GM18870 (cell line): ENCODE data around the gene ERMARD.
A peak's percentile ranks its signal among the peaks of the same experiment; 100 is the strongest.

Experiments
- ATAC-seq: cut with Tn5 transposase; IDR thresholded peaks from one replicate; pipeline ENCODE4 v1.9.1; 2021; ENCODE audit warnings: moderate library complexity; ENCODE audit not compliant: unreplicated experiment

Gene ERMARD

GRCh38 chr6:169751242-169752073 is at the start of gene ERMARD, which contains the start of gene DYNLT2:
TSS of gene ERMARD (plus strand) at chr6:169751622. CDS start at chr6:169751658, 36 bp downstream.
TSS of gene DYNLT2 (minus strand) at chr6:169751572. CDS start at chr6:169751458, 114 bp downstream.
- peak; percentile 85 for ATAC-seq

GRCh38 chr6:169701954-169702839 is 49.2 kb upstream of the ERMARD start, which contains the start of the genes C6orf120 and WDR27:
TSS of gene C6orf120 (plus strand) at chr6:169702126. CDS start at chr6:169702460, 334 bp downstream.
TSS of gene WDR27 (minus strand) at chr6:169702029. CDS start at chr6:169689005, 13,024 bp downstream.
- ATAC-seq: peak; percentile 88

- ATAC-seq: peak; percentile 9
Measured at GRCh38 chr6:169702840-169703246, 48.6 kb upstream of the ERMARD start.

DNA sequence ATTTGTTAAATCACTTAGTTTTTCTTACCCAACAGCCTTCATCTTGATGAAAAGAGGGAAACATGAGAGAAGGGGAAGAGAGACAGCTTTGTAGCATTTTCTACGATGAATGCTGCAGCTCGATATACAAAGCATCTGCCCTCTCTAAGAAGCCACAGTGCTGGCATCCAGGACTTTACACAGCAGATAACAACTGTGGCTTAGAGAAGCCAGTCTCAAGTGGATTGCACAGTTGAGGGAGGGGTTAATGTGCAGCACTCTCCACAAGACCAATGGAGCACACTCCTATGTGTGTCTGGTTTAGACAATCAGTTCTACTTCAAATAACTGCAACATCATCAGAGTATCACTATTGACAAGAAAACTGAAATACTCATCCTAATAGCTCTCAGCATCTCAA is 43.6 kb upstream of the ERMARD start:
- no peak for ATAC-seq

DNA sequence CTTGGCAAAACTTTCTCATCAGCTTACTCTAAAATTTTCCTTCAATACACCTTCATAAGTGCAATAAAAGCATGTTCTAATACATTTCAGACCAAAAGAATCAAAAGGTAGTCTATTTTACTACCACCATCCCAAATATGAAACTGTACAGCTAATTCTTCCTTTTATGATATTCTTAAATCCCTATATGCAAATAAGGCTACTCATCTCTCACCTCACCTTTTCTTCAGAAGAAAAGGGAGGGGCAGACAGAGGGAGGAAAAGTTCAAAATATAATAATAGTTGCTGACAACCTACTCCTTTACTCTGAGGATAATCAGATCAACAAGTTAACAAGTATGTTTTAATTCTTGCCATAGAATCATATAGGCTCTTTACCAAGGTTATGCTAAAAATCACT is 42.1 kb upstream of the ERMARD start:
- no peak for ATAC-seq

GRCh38 chr6:169710009-169710408 is 41.4 kb upstream of the ERMARD start:
- no peak for ATAC-seq

DNA sequence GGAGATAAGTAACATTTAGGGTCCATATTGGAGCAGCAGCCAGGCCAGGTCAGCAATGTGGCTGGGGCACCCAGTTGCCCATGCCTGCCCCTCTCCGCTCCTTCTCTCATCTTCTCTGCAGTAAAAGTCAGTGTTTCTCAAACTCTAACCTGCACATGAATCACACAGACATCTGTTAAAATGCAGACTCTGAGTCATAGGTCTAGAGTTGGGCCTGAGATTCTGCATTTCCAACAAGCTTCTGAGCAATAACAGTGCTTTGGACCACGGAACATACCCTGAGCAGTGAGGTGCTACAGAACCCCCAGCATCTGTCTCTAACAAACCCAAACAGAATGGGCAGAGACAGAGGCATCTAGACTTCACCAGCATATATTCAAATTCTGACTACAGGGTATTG is 37.2 kb upstream of the ERMARD start:
- ATAC-seq: no peak

DNA sequence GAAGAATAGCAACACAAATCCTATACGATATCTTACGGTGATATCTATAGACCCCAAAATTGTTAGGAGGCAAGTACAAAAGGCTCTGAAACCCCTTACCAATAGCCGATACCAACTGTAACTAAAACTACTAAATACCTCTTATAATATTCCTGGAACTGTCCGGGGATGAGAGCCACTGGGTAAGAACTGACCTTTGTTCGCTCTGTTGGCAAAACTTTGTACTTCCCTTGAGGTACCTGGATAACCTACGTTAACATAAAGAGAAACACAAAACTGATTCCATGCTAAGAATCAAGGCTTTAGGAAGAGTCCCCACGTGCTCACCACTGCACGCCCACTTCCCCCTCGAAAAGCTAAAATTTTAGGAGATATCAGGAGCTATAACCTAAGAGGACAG is 36.8 kb upstream of the ERMARD start:
- no peak for ATAC-seq

DNA sequence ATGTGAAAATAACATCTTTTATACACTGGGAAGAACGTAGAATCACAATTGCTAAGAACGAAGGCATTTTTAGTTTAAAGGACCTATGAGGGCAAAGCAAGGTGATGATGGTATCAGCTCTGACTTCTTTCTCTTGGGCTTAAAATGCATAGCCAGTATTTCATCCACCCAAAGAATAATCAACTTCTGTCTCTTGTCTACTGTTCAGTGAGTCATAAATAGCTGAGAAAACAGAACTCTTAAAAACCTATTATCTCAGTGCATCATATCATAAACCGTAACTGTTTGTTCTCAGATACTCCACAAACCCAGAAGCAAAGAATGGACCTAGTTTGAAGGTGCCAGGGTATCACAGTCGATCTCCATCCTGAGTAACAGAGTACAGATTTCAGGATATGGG is 32.3 kb upstream of the ERMARD start:
- no peak for ATAC-seq

- ATAC-seq: no peak
Measured at GRCh38 chr6:169720207-169720855, 31.1 kb upstream of the ERMARD start.

GRCh38 chr6:169722362-169723199 is 28.8 kb upstream of the ERMARD start:
- peak; percentile 31 for ATAC-seq

- peak; percentile 24 for ATAC-seq
Measured at GRCh38 chr6:169723200-169723909, 28.1 kb upstream of the ERMARD start.

- no peak for ATAC-seq
Measured at GRCh38 chr6:169723991-169724493, 27.4 kb upstream of the ERMARD start.

- peak; percentile 29 for ATAC-seq
Measured at GRCh38 chr6:169724494-169725124, 26.8 kb upstream of the ERMARD start, which contains the start of gene PHF10. TSS of gene PHF10 (minus strand) at chr6:169724500. CDS start at chr6:169723931, 569 bp downstream.

- ATAC-seq: peak; percentile 32
Measured at GRCh38 chr6:169725125-169726048, 26.0 kb upstream of the ERMARD start.

GRCh38 chr6:169726049-169726400 is 25.4 kb upstream of the ERMARD start:
- ATAC-seq: no peak

DNA sequence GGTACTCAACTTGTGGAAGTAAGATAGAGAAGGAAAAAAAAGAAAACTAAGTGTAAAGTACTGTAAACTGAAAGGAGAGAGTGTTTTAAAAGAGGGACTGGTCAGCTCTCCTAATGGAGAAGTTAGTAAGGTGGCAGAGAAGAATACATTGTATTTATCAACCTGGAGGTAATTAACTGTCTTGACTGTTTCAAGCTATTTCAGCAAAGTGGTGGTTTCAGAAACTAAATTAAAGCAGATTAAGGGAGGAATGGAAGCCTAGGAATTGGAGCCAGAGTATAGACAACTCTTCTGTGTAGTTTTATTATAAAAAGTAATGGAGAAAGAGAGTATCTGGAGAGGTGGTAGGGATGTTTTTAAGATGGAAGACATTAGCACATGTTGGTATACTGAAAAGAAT is 24.5 kb upstream of the ERMARD start:
- ATAC-seq: no peak

DNA sequence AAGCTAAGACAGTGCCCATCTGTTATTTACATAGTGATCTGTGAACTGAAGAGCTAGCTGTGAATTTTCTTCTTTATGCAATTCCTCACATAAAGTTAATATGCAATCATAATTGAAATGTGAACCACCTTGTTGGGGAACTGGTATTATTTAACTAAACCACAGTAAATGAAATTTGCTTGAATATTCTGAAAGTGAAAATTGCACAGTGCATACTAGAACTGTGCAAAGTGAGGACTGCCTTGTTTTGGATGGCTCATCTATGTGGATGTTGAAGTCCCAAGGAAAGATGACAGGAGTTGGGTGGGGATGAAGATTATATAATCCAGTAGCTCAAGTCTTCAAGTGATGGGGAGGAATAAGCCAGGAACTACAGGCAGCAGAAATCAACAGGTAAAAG is 21.5 kb upstream of the ERMARD start:
- ATAC-seq: no peak
